GM21825 (cell line): ENCODE data around the gene AKNA.

Experiments used
- ATAC-seq: cut with Tn5 transposase; IDR thresholded peaks from one replicate; pipeline ENCODE4 v1.9.1; 2021; ENCODE audit warnings: mild to moderate bottlenecking, moderate library complexity; ENCODE audit not compliant: unreplicated experiment

AKNA gene

DNA sequence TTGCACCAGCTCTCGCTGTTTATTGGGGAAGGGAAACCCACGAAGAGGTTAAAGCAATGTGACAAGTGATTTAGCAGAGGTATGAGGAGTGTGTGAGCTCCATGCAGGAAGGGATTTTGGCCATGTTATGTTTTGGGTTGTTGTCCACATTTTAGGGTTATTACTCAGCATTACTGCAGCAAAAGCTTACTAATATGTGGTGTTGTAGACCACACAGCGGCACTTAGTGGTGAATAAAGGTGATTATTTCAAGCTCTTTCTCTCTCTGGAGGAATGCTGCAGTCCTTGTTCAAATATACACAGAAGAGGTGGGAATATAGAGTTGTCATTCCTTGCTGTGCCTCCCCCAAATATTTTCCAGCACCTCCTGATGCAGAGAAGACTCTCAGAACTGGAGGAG is 29.7 kb upstream of the AKNA start:
- ATAC-seq: no peak

DNA sequence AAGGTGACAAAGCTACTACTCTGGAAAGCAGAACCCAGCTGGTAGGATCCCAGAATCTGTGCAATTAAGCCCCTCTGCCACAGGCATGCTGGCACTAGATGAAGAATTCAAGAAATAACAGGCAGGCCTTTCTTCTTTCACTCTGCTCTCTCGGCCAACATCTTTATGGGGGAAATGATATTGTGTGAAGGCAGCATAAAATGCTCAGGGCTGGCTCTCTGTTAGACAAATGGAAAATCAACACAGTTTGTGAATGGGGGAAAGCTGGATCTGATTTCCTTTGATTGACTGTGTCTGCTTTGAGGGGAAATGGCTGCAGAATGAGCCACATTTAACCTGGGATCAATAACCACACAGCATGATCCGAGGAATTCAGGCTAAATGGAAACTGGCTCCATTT is 29.1 kb upstream of the AKNA start:
- ATAC-seq: no peak

DNA sequence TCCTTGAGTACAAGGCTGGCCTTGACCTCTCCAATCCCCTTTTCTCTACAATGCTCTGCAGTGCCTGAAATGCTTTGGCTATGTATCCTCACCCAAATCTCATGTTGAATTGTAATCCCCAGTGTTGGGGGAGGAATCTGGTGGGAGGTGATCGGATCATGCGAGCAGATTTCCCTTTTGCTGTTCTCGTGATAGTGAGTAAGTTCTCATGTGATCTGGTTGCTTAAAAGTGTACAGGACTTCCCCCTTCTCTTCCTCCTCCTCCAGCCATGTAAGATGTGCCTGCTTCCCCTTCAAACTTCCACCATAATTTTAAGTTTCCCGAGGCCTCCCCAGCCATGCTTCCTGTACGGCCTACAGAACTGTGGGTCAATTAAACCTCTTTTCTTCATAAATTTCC is 28.5 kb upstream of the AKNA start:
- no peak for ATAC-seq

DNA sequence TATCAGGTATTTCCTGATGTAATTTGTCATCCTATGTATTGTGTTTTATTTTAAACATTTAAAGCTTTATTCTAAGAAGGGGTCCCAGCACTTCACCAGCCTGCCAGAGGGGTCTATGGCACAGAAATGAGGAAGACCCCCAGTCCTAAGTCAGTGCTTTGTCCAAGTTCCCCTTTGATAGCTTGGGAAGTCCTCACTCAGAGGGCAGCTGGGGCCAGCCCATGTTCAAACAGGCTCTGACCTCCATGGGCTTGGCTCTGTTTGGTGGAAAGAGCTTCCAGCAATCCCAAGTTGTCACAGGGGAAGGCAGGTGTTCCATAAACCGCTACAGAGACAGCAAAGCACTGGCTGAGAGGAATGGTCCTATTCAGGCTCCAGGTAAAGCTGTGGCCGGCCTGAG is 26.6 kb upstream of the AKNA start:
- ATAC-seq: no peak

DNA sequence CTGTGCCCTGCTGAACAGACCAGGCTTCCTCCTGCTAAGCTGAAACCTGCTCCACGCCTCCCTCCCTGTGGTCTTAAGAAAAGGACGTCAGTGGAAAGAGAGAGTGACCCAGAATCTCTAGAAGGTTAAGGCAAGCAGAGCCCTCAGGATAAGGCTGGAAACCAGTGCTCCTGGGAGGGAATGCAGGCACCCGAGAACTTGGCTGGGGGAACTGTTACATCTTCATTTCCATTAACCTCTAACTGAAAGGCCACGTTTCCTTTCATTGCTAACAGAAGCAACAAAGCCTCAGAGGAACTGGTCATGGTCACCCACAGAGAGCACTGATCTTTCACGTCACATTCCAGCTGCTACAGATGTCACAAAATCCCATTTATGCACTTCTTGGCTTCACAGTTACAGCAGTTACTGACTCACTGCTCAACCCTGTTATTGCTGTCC is 26.1 kb upstream of the AKNA start:
- ATAC-seq: no peak

DNA sequence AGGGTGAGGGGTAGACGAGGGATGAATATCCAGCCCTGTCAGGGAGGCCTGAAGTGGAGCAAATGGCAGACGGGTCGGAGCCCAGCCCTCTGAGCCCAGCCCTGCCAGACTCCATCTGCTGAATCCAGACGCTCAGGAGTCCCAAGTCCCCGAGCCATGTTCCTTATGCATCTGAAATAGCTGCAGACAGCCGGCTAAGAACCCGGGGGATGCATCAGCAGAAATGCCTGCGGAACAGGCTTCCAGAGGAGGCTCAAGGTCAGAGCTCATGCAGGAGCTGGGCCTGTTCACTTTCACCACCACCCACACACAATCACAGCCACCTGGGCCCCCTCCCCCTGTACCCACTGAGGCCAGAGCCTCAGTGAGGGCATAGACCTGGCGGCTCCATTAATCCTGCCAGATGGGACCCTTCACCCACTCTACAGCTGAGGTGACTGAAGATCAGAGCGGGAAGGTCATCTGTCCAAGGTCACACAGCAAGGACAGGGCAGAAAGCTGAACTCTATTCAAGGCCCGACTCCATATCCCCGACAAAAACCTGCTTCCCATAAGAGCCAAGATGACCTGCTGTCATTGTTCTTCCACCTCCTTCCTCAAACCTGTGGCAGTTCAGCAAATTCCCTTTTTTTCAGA is 24.4 kb upstream of the AKNA start:
- no peak for ATAC-seq

DNA sequence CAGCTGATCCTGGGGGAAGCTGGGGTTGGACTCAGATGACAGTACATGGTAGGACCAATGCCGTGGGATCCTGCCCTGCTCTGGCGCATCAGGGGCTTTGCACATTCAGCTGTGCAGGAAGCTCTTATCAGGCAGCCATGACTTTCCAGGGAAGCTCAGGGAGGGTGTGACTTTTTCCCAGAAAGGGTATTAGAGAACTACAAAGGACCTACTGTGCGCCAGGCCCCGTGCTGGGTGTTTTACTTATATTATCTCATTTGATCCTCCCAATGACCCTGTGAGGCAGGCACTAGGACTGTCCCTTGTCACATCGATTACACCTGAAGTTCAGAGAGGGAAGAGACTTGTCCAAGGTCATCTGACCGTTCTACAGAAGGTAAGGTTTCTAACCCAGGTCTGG is 23.7 kb upstream of the AKNA start:
- no peak for ATAC-seq

DNA sequence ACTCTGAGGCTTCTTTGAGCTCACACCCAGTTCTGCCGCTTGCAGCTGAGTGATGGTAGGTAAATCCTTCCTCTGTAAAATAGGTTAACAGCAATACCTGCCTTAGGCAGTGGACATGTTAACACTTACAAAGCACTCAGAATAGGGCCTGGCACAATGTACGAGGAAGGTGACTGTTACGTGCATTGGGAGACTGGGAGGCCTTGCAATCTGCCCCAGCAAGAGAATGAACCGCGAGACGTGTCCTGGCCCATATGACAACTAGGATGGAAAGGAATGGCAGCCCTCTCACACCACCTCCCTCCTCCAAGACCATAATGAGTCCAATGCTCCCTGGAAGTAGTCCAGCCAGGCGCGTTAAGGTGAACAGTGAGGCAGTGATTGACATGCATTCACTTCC is 23.1 kb upstream of the AKNA start:
- no peak for ATAC-seq

DNA sequence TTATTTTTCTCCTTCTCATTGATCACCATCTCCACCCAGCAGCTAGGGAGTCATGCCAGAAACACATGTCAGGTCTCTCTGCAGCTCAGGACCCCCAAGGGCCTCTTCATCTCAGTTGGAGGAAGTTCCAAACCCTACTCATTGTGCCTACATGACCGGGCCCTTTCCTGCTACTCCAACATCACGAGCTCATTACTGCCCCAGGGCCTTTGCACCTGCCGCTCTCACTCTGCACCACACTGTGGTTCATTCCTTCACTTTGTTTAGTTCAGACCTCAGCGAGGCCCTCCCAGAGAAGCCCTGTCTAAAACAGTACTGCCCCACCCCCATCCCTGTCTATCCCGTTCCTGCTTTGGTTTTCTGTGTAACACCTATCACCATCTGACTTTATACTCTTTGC is 22.1 kb upstream of the AKNA start:
- ATAC-seq: no peak

DNA sequence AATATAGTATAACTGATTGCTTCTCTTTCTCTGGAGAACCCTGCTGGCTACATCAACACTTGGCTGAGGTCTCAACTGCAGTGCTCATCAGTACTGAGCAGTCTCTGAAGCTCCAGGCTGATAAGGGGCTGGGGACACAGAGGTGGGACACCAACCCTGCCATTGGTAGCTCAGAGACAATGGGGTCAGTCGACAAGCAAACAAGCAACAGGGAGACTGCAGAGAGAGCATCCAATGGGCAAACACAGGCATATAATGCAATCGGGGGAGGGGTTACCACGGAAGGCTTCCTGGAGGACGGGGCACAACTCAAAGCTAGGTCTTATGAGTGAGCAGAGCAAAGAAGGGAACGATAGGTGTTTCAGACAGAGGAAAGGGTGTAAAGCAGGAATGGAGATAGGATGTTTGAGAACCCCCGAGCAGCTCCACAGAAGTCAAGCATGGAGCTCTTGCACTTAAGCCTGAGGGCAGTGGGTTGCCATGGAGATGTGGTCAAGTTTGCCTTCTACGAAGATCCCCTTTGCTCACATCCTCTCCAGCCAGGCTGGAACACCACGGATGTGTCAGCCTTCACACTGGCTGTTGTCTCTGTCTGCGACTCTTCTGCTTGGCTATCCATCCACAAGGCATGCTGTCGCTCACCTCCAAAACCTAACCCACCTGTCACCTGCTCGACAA is 21.5 kb upstream of the AKNA start:
- no peak for ATAC-seq

DNA sequence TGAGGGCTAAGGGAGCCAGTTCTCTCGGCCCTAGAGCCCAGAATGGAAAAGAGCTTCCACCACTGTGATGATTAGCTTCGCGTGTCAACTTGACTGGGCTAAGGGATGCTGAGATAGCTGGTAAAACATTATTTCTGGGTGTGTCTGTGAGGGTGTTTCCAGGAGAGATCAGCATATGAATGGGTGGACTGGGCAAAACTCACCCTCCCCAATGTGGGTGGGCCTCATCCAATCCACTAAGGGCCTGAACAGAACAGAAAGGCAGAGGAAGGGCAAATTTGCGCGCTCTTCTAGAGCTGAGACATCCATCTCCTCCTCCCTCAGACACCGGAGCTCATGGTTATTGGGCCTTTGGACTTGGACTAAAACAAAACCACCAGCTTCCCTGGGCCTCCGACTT is 20.9 kb upstream of the AKNA start:
- no peak for ATAC-seq

DNA sequence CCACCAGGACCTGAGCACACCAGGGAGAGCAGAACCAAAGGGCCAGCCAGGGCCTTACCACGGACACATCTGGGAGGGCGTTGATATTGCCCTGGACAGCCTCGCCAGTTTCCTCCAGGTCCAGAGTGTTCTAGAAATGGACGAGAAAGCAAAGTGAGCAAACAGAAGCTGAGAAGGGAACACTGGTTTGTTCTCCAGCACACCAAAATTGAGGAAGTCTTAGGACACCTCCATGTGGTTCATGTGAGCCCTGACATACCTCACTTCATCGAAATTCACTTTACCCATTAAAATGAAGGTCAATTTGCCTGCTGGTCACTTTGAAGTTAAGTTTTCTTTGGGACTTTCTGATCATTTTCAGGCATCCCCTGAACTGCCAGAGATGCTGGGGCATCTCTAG is 20.1 kb upstream of the AKNA start:
- no peak for ATAC-seq

DNA sequence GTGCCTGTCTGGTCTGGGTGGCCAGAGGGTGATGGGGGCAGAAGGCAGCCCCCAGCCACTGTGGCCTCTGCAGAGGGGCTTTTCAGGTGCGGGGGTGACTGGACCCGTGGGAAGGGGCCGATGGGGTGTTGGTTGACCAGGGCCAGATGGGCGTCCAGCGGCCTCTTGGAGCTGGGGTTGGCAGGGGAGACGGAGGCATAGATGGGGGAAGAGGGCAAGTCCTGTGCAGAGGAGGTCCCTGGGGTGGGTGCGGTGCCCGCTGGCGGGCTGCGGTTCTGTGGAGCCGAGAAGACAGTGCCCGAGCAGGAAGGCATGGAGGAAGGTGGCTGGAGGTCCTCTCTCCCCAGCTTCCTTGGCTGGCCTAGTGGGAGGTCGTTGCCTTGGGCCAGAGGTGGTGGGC is 18.7 kb upstream of the AKNA start:
- ATAC-seq: no peak

DNA sequence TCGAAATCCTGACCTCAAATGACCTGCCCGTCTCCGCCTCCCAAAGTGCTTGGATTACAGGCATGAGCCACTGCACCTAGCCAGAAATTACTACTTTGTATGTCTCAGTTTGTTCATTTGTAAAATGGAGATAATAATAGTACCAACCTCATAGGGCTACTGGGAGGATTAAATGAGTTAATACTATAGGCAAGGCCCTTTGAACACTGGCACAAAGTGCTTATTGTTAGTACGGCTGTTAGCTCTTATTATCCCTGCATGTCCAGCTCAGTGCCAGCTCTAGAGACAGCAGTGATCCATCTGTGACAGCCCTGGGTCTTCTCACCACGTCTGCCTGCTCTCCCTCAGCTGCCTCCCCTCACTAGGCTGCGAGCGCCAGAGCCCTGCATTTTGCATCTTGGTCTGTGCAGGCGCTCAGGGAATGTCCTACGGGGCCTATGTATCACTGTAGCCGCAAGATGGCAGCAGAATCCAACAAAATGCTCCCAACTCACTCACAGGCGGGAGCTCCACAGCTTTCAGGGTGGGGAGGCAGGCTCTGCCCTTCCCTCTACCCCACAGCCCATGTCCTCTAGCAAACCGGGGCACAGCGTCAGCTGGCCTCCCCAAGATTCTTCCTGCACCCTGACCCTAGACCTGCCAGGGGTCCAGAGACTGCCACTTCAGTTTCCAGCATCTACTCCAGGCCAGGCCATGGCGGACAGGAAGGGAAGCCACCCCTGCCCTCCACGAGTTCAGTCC is 17.7 kb upstream of the AKNA start:
- ATAC-seq: peak; percentile 88

DNA sequence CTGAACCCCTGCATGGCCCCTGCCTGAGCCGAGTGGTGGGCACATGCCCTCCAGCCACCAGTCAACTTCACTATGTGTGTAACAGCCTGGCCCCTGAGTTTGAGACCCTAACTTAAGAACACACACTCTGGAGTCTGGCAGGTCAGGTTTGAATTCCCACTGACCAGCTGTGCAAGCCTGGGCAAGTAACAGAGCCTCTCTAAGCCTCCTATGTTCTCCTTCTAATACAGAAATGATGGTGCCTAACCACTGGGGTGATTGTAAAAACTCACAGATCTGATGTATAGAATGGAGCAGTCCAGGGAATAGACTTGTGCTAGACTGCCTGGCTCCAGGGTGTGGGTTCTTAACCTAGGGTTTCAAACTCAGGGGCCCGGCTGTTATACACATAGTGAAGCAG is 16.7 kb upstream of the AKNA start:
- no peak for ATAC-seq

DNA sequence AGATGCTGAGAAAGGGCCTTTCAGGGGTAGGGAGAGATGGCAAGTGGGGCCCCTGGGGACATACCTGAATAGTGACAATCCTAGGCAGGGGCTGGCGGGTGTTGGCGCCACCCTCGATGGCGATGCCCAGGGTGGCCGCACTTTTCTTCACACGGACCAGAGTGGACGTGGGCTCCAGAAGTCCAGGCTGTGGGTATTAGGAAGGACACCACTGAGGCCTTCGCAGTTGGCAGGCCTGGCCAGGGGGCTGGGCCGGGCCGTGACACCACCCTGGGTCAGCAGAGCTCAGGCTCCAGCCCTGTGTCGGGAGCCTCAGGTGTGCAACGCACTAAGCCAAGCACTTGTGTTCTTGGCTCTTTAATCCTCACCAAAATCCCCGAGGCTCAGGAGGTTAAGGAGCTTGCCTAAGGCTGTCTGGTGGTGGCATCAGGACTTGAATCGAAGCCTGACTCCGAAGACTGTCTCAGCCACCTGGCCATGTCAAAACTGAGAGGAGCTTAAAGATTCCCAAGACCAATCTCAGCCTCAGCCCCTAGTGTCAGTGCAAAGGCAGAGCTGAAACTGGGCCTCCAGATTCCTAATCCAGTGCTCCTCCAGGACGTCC is 15.5 kb upstream of the AKNA start:
- ATAC-seq: no peak

DNA sequence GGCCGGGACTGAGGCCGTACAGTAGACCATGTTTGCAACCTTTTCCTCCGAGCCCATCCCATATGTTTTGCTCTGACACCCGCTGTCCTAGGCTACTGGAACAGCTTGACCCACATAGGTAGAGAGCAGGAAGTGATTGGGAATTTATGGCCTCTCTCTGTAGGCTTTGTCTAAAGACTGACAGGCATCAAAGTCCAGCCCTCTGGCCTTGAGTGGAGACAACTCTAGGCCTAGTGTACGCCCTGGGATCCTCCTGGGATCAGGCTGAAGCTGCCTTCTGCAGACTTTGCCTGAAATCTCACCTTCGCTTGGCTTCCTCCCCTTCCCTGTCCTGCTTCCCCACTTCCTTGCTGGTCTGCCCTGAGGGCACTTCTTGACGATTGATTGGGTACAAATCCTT is 13.6 kb upstream of the AKNA start:
- ATAC-seq: no peak

DNA sequence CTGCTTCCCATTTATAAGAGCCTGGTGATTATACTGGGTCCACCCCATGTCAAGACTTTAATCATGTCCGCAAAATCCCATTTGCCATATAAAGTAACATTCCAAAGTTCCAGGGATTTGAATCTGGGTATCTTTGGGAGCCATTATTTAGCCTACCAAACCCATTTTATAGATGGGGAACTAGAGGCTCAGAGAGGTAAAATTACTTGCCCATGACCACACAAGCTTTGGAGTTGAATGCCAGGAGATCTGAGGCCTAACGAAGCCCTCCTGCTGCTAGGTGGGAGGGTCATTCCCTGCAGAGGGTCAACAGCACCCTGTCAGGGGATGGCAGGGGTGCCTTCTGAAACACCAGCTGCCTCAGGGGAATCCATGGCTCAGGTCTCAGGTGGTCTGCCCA is 13.0 kb upstream of the AKNA start:
- no peak for ATAC-seq

DNA sequence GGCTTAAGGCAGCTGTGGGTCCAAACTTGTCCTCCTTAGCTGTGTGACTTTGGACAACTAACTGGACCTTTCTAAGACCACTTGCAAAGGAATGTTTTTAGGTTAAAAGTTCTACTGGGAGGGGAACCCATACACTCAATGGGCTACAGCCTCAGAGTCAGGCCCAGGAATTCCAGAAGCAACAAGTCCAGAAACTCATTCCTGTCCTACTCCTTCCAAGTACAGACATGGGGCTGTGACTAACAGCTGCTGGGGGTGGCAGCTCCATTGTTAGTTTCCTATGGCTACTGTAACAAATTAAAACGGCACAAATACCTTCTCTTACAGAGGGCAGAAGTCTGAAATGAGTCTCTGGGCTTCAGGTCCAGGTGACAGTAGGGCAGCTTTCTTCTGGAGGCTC is 12.4 kb upstream of the AKNA start:
- ATAC-seq: no peak

DNA sequence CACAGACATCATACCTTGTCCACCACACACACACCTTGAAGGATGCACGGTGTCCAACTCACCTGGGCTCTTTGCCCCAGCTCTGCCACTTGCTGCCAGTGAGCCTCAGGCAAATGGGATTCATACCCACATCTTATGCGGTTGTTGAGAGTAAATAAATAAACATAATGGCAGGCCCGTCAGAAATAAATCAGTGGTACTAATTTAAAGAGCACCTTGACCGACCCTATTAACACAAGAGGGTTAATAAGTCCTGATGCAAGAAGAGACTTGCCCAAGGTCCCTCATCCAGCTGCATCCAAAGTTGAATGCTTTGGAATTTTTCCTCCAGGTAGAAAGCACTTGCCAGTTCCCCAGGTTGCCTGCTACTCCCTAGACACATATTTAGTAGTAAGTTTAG is 11.6 kb upstream of the AKNA start:
- ATAC-seq: no peak

DNA sequence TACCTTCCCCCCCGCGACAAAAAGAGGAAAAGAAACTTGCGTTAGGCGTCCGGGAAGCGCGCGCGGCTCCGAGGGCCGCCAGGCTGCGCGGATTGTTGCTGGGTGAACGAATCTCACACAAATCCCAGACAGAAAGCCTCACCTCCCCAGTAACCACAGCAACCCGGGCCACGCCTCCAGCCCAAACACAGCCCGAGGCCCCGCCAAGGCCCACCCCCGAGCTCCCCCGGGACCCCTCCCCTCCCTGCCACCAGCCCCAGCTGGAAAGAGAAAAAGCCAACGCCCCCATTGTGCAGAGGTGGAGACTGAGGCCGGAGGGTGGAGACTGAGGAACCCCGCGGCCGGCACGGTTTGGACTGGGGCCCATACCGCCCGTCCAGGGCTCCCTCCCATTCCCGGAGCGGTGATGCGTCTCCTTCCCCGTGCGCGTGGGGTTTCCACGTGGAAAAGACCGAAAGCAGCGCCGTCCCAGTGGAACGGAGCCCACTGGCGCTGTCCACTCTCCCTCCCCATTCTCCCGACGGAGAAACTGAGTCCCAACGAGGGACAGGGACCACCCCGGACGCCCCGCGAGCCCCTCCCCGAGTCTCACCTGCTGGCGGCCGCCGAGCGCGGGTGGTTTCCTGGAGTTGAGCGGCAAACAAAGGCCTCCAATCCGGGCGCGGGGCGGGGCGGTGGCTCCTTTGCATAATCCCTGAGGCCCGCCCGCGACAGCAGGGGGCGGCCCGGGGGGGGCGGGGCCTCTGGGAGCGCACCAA is 10.2 kb upstream of the AKNA start:
- peak; percentile 75 for ATAC-seq
